SK-N-SH (cell line): ENCODE results near the gene SIL1.

Experiments
- EP300 ChIP-seq, 2 experiments: IDR thresholded peaks; 2 replicates each; pipeline versions ENCODE4 v1.4.0 to v1.6.1; 2012; ENCODE audit warnings: borderline replicate concordance in 1 of 2, low read depth in 1 of 2, low read length in 1 of 2
- GABPA ChIP-seq: IDR thresholded peaks from 2 replicates; pipeline ENCODE4 v1.4.0; 2012; ENCODE audit warnings: low read depth, mild to moderate bottlenecking
- GATA2 ChIP-seq: sonication (generic); formaldehyde crosslinking; IDR thresholded peaks from 2 replicates; pipeline ENCODE4 v1.5.0; 2020; ENCODE audit warnings: mild to moderate bottlenecking, missing genetic modification reagents
- MXI1 ChIP-seq: IDR thresholded peaks from 2 replicates; pipeline ENCODE4 v1.6.1; 2012; ENCODE audit warnings: mild to moderate bottlenecking, low read depth, low read length, improper control_type of control experiment
- NRF1 ChIP-seq: IDR thresholded peaks from 2 replicates; pipeline ENCODE4 v1.6.1; 2012; ENCODE audit warnings: low read depth, mild to moderate bottlenecking, low read length
- RFX5 ChIP-seq: IDR thresholded peaks from 2 replicates; pipeline ENCODE4 v1.6.1; 2012; ENCODE audit warnings: mild to moderate bottlenecking, improper control_type of control experiment, low read length
- TAF1 ChIP-seq: IDR thresholded peaks from 2 replicates; pipeline ENCODE4 v1.6.1; 2012; ENCODE audit warnings: low read depth, mild to moderate bottlenecking, low read length, moderate library complexity, borderline replicate concordance
- TCF12 ChIP-seq: IDR thresholded peaks from 2 replicates; pipeline ENCODE4 v1.4.0; 2012
- TF ChIP-seq, protein P1 (sequence below): fragments of 200-600 bp; sonication (generic); IDR thresholded peaks from 2 replicates; pipeline ENCODE4 v1.6.1; 2017; ENCODE audit warnings: antibody characterized with exemption, mild to moderate bottlenecking, moderate library complexity
- TF ChIP-seq, protein P2 (sequence below): IDR thresholded peaks from 2 replicates; pipeline ENCODE4 v1.6.1; 2012; ENCODE audit warnings: mild to moderate bottlenecking, low read depth, low read length, moderate library complexity
- TF ChIP-seq, protein P3 (sequence below): IDR thresholded peaks from 2 replicates; pipeline ENCODE4; 2012

DNA sequence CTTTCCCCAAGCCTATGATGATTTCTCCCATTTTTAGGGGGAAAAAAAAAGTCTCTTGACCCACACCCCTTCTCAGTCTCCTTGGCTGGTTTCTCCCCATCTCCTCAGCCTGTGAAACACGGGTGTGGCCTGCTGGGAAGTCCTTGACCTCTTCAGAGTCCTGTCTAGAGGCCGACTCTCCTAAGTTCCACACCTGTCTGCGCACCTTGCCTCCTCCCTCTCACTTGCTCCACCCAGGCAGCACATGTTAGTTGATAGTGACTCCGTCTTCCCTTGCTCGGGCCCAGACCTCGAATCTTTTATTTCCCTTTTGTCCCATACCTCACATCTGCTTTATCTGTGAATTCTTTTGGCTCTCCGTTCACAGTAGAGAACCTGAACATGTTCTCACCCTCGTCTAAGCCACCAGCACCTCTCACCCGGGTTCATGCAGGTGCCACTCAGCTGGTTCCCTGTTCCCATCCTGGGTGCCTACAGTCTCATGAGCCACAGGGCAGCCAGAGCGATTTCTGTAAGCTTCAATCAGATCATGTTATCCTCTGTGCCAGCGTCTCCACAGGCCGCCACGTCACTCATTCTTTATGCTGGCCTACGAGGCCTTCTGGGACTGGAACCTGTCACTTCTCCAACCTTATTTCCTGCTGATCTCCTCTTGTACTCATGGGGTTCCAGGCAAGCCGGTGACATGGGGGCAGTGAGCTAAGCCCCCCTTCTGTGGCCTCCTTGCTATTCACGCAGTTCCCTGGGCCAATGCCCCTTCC, 271.3 kb downstream of the SIL1 start:
- TF ChIP-seq, protein P1, sequence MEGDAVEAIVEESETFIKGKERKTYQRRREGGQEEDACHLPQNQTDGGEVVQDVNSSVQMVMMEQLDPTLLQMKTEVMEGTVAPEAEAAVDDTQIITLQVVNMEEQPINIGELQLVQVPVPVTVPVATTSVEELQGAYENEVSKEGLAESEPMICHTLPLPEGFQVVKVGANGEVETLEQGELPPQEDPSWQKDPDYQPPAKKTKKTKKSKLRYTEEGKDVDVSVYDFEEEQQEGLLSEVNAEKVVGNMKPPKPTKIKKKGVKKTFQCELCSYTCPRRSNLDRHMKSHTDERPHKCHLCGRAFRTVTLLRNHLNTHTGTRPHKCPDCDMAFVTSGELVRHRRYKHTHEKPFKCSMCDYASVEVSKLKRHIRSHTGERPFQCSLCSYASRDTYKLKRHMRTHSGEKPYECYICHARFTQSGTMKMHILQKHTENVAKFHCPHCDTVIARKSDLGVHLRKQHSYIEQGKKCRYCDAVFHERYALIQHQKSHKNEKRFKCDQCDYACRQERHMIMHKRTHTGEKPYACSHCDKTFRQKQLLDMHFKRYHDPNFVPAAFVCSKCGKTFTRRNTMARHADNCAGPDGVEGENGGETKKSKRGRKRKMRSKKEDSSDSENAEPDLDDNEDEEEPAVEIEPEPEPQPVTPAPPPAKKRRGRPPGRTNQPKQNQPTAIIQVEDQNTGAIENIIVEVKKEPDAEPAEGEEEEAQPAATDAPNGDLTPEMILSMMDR, result no peak
- TF ChIP-seq GABPA (no peak), NRF1 (no peak), TAF1 (no peak), RFX5 (no peak), TCF12 (no peak), EP300 (IDR thresholded peaks at IDR 0.05; ENCODE audit: borderline replicate concordance in 1 of 2, low read depth in 1 of 2, low read length in 1 of 2) (no peak), GATA2 (no peak), MXI1 (no peak)
- TF ChIP-seq, protein P2, sequence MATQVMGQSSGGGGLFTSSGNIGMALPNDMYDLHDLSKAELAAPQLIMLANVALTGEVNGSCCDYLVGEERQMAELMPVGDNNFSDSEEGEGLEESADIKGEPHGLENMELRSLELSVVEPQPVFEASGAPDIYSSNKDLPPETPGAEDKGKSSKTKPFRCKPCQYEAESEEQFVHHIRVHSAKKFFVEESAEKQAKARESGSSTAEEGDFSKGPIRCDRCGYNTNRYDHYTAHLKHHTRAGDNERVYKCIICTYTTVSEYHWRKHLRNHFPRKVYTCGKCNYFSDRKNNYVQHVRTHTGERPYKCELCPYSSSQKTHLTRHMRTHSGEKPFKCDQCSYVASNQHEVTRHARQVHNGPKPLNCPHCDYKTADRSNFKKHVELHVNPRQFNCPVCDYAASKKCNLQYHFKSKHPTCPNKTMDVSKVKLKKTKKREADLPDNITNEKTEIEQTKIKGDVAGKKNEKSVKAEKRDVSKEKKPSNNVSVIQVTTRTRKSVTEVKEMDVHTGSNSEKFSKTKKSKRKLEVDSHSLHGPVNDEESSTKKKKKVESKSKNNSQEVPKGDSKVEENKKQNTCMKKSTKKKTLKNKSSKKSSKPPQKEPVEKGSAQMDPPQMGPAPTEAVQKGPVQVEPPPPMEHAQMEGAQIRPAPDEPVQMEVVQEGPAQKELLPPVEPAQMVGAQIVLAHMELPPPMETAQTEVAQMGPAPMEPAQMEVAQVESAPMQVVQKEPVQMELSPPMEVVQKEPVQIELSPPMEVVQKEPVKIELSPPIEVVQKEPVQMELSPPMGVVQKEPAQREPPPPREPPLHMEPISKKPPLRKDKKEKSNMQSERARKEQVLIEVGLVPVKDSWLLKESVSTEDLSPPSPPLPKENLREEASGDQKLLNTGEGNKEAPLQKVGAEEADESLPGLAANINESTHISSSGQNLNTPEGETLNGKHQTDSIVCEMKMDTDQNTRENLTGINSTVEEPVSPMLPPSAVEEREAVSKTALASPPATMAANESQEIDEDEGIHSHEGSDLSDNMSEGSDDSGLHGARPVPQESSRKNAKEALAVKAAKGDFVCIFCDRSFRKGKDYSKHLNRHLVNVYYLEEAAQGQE, result no peak
- TF ChIP-seq, protein P3, sequence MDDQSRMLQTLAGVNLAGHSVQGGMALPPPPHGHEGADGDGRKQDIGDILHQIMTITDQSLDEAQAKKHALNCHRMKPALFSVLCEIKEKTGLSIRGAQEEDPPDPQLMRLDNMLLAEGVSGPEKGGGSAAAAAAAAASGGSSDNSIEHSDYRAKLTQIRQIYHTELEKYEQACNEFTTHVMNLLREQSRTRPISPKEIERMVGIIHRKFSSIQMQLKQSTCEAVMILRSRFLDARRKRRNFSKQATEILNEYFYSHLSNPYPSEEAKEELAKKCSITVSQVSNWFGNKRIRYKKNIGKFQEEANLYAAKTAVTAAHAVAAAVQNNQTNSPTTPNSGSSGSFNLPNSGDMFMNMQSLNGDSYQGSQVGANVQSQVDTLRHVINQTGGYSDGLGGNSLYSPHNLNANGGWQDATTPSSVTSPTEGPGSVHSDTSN, result no peak
